ENCODE measurements around the gene COL4A1. TPM values are rescaled to one million over a fixed set of nuclear protein-coding genes. Genes with fewer than 3 reads are reported as not detected.

The COL4A1 gene
- total and polyA plus RNA-seq, 12 donors: 83.3 to 342 (median 147) TPM

DNA sequence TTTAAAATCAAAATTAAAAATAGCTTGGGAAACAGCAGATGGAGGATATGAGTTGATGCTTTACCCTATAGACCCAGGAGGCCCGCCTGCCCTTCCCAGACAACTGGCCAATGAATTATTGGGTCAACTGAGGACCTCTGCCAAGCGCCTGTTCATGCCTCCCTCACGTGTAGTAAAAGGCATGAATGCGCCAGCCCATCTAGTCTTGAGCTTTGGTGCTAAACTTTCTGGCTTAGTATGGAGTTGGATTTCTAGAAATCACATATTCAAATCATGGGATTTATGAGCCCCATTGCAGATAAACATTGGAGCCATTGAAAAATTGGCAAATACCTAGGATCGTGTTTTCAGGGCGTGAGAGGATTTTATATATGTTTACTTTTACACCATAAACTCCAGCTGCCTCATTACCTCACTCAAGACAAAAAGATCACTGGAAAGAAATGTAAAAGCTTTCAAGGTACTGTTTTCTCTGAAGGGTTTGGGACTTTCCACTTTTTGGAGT, 47.2 kb upstream of the COL4A1 start:
- no peak for ATAC-seq
- no peak for DNase-seq
- 86% methylated on average over 6 of the region's 6 CpGs for WGBS, 2 donors
- Histone ChIP-seq H3K4me3 (no peak overlapping the region), H3K9me3 (no peaks in the 10 kb centered on the region), H3K36me3 (peaks cover 0 to 36% (median 14%) of the 10 kb centered on the region in 9 donors), H3K27ac (peak overlapping the region in 1 of 10 donors; percentile 17), H3K27me3 (no peaks in the 10 kb centered on the region), H3K4me1 (peaks cover 2 to 60% (median 43%) of the 10 kb centered on the region in 9 donors)
- TF ChIP-seq, protein P1, sequence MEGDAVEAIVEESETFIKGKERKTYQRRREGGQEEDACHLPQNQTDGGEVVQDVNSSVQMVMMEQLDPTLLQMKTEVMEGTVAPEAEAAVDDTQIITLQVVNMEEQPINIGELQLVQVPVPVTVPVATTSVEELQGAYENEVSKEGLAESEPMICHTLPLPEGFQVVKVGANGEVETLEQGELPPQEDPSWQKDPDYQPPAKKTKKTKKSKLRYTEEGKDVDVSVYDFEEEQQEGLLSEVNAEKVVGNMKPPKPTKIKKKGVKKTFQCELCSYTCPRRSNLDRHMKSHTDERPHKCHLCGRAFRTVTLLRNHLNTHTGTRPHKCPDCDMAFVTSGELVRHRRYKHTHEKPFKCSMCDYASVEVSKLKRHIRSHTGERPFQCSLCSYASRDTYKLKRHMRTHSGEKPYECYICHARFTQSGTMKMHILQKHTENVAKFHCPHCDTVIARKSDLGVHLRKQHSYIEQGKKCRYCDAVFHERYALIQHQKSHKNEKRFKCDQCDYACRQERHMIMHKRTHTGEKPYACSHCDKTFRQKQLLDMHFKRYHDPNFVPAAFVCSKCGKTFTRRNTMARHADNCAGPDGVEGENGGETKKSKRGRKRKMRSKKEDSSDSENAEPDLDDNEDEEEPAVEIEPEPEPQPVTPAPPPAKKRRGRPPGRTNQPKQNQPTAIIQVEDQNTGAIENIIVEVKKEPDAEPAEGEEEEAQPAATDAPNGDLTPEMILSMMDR (IDR thresholded peaks at IDR 0.05): no peak
- intact Hi-C loops (cut with DNase I): no loop called here

- H3K27ac ChIP-seq: peak overlapping the region in 1 of 10 donors; percentile 17
- TF ChIP-seq, protein P1 (IDR thresholded peaks at IDR 0.05): no peak
- no peak for ATAC-seq
Measured at GRCh38 chr13:110353339-110353977, 46.5 kb upstream of the COL4A1 start.

DNA sequence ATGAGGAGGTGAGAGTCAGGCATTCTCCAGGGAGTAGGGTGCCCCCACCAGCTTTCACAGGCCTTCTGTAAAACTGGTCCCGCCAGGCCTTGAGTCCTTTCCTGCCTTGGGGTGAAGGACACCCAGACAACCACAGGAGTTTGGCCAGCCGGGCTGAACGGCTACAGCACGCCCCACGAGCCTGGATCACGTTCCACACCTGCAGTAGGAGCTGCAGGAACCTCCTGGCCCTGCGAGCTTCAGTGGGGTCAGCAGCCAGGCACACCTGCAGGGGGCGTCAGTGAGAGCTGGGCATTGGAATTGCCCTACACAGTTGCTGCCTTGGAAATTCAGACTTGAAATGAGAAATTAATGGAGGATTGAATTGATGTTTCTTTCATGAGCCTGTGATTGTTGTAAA, 45.8 kb upstream of the COL4A1 start:
- no peaks in the 10 kb centered on the region for H3K9me3 ChIP-seq
- intact Hi-C loops (cut with DNase I): no loop called here
- 81 to 90% methylated on average over 8 of the region's 8 CpGs for WGBS, 2 donors
- no peak for DNase-seq
- H3K27me3 ChIP-seq: no peaks in the 10 kb centered on the region
- ATAC-seq: no peak
- peaks cover 0 to 23% (median 5%) of the 10 kb centered on the region in 9 donors for H3K36me3 ChIP-seq
- peaks cover 13 to 74% (median 56%) of the 10 kb centered on the region in 9 donors for H3K4me1 ChIP-seq
- TF ChIP-seq, protein P1 (IDR thresholded peaks at IDR 0.05): peak in 5 of 9 donors; percentile 5 to 25 (median 15)
- peak overlapping the region in 3 of 10 donors; percentile 20 to 25 (median 24) for H3K27ac ChIP-seq
- H3K4me3 ChIP-seq: no peak overlapping the region

More at GRCh38 chr13:110353339-110353977, 46.5 kb upstream of the COL4A1 start:
- Histone ChIP-seq H3K4me3 (no peak overlapping the region), H3K27me3 (no peaks in the 10 kb centered on the region), H3K36me3 (peaks cover 0 to 30% (median 10%) of the 10 kb centered on the region in 9 donors), H3K4me1 (peaks cover 7 to 66% (median 49%) of the 10 kb centered on the region in 9 donors), H3K9me3 (no peaks in the 10 kb centered on the region)
- 93 to 94% methylated on average over 13 of the region's 13 CpGs for WGBS, 2 donors
- intact Hi-C loops (cut with DNase I): no loop called here
- no peak for DNase-seq

DNA sequence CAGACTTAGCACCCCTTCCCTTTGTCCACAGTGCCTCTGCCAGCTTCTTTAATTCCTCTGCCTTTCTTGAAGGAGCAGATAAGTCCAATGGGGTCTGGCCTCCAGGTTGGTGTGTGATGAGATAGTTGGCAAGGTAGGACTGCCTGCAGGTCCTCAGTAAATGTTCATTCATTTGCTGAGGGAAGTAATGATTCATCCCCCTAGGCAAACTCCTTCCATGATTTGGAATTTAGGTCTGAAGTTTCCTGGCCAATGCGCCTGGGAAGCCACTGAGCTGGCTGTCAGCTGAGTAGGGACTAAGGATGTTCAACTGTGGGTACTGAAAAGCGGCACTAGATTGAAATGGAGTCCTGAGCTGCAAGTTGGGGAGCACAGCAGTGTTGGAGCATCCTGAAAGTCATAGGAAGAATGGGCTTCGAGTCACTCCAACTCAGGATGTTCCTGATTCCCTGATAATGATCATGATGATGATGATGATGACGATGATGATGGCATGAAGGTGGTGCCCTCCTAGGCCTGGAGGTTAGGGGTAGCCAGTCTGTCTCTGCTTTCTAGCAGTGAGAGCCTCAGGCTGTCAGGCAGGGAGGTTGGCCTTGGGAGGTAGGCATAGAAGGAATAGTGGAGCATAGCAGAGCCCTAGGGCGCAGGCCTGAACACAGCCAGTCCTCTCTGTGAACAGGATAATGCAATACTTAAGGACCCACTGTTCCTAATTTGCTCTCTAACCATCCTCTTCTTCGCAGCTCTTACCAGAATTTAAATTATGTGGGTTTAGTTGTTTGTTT, 44.9 kb upstream of the COL4A1 start:
- DNase-seq (no peak), ATAC-seq (no peak)
- Histone ChIP-seq H3K4me1 (peaks cover 22 to 83% (median 64%) of the 10 kb centered on the region in 9 donors), H3K27me3 (no peaks in the 10 kb centered on the region), H3K9me3 (no peaks in the 10 kb centered on the region), H3K4me3 (no peak overlapping the region), H3K36me3 (peaks cover 0 to 19% (median 0%) of the 10 kb centered on the region in 9 donors), H3K27ac (peak overlapping the region in 4 of 10 donors; percentile 4 to 70 (median 22))
- WGBS, 2 donors: 87 to 95% methylated on average over 6 of the region's 6 CpGs
- intact Hi-C loops (cut with DNase I): no loop called here
- TF ChIP-seq, protein P1 (IDR thresholded peaks at IDR 0.05): no peak
